ENCODE measurements around the gene TNK1. TPM values are rescaled to one million over a fixed set of nuclear protein-coding genes. Genes with fewer than 3 reads are reported as not detected.

The TNK1 gene
- total RNA-seq, 4 donors from 2014 or later = 13.0 to 25.4 (median 19.7) TPM

DNA sequence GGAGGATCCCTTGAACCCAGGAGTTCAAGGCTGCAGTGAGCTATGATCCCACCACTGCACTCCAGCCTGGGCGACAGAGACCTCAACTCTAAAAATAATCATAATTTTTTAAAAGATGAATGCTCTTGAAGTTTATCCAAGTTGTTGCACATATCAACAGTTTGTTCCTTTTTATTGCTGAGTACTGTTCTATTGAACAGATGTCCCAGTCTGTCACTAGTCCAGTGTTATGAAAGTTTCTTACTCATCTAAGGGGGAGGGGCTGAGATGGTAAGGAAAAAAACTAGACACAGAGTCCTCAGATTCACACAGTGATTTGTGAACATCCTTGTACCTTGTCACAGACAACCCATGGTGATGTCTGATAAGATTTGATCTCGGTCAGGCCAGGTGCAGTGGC, 40.7 kb upstream of the TNK1 start:
- intact Hi-C loops (cut with DNase I; ENCODE audit: low total_unique reads) = no loop called here
- no peak for DNase-seq (ENCODE audit: low spot score in 2 of 2)
- no peak overlapping the region for H3K4me3 ChIP-seq (ENCODE audit: low read depth, poor library complexity, severe bottlenecking)
- 72 to 73% methylated on average over 2 of the region's 2 CpGs for WGBS, 2 donors
- TF ChIP-seq CTCF (IDR thresholded peaks at IDR 0.05) (no peak), POLR2A (IDR thresholded peaks at IDR 0.05) (no peak)

- 86 to 93% methylated on average over 9 to 13 of the region's 13 CpGs for WGBS, 2 donors
- DNase-seq (ENCODE audit: low spot score in 2 of 2) = no peak
- TF ChIP-seq POLR2A (IDR thresholded peaks at IDR 0.05) (no peak), CTCF (IDR thresholded peaks at IDR 0.05) (no peak)
- intact Hi-C loops (cut with DNase I; ENCODE audit: low total_unique reads) = loop anchor here (2.0 kb wide), 1 partner anchor 61 kb away; the partner anchor contains the start of gene SLC2A4
- H3K4me3 ChIP-seq (ENCODE audit: low read depth, poor library complexity, severe bottlenecking) = no peak overlapping the region
Observed at GRCh38 chr17:7341842-7342241, 39.0 kb upstream of the TNK1 start.

DNA sequence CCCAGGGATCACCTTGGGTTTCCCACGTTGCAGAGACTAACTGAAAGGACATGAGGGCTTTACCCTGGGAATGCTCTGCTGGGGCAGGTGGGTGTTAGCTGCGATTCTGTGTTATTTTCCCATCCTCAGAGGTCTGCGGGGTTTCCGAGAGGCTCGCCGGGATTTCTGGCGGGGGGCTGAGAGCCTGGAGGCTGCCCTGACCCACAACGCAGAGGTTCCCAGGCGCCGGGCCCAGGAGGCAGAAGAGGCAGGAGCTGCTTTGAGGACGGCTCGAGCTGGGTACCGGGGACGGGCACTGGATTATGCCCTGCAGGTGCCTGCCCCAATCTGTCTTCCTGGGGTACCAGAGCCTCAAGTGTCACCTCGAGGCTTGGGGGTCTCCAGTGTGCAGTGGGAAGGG, 37.6 kb upstream of the TNK1 start:
- 60 to 66% methylated on average over 9 to 14 of the region's 15 CpGs for WGBS, 2 donors
- intact Hi-C loops (cut with DNase I; ENCODE audit: low total_unique reads) = loop anchor here (2.0 kb wide), 1 partner anchor 62 kb away; the partner anchor contains the start of gene SLC2A4
- no peak overlapping the region for H3K4me3 ChIP-seq (ENCODE audit: low read depth, poor library complexity, severe bottlenecking)
- DNase-seq (ENCODE audit: low spot score in 2 of 2) = no peak
- TF ChIP-seq POLR2A (IDR thresholded peaks at IDR 0.05) (no peak), CTCF (IDR thresholded peaks at IDR 0.05) (no peak)

DNA sequence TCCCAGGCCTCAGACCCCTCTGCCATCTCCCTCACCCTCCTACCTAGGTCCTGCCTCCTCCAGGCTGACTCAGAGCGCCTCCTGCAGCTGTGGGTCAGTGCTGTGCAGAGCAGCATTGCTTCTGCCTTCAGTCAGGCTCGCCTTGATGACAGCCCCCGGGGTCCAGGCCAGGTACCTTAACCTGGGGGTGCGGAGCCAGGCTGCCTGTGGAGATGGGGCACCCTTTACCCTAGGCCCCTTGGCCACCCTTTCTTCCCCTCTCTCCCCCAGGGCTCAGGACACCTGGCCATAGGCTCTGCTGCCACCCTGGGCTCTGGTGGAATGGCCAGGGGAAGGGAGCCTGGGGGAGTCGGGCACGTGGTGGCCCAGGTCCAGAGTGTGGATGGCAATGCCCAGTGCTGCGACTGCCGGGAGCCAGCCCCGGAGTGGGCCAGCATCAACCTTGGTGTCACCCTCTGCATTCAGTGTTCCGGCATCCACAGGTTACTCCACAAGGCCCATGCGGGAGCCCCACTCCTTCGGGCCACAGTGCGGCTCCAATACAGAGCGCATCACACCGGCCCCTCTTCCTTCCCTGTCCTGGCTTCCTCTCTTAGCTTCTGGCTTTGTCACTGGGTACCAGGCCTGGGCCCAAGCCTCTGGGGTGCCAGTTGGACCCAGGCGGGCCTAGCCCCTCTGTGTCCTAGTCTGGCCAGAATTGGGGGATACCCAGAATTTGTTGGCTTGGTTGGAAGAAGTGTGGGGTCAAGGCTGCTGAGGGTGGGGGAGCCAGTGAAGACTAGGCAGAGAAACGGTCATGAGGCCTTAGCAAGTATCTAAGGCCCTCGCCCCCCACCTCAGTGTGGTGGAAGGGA, 33.9 kb upstream of the TNK1 start:
- TF ChIP-seq CTCF (IDR thresholded peaks at IDR 0.05) = no peak
- TF ChIP-seq POLR2A (IDR thresholded peaks at IDR 0.05) = no peak
- no peak overlapping the region for H3K4me3 ChIP-seq (ENCODE audit: low read depth, poor library complexity, severe bottlenecking)
- 68 to 74% methylated on average over 18 of the region's 18 CpGs for WGBS, 2 donors
- no peak for DNase-seq (ENCODE audit: low spot score in 2 of 2)
- intact Hi-C loops (cut with DNase I; ENCODE audit: low total_unique reads) = no loop called here

- intact Hi-C loops (cut with DNase I; ENCODE audit: low total_unique reads) = no loop called here
- TF ChIP-seq POLR2A (IDR thresholded peaks at IDR 0.05) (no peak), CTCF (IDR thresholded peaks at IDR 0.05) (no peak)
- DNase-seq (ENCODE audit: low spot score in 2 of 2) = no peak
Observed at GRCh38 chr17:7347630-7348477, 33.0 kb upstream of the TNK1 start.

More at GRCh38 chr17:7347630-7348477, 33.0 kb upstream of the TNK1 start:
- no peak overlapping the region for H3K4me3 ChIP-seq (ENCODE audit: low read depth, poor library complexity, severe bottlenecking)
- 65 to 70% methylated on average over 19 of the region's 19 CpGs for whole genome bisulfite sequencing, 2 donors
